AG09319 (cell line): ENCODE results near the gene TFAP2B.

Source experiments
- DNase-seq: peaks from one replicate; pipeline ENCODE4 v3.0.0-alpha.2; 2010; ENCODE audit warnings: low read depth; ENCODE audit errors: extremely low read depth
- CTCF ChIP-seq: IDR thresholded peaks from 2 replicates; pipeline ENCODE4 v1.5.1; 2011; ENCODE audit warnings: low read depth, mild to moderate bottlenecking, inconsistent platforms, low read length, moderate library complexity

TFAP2B gene

DNA sequence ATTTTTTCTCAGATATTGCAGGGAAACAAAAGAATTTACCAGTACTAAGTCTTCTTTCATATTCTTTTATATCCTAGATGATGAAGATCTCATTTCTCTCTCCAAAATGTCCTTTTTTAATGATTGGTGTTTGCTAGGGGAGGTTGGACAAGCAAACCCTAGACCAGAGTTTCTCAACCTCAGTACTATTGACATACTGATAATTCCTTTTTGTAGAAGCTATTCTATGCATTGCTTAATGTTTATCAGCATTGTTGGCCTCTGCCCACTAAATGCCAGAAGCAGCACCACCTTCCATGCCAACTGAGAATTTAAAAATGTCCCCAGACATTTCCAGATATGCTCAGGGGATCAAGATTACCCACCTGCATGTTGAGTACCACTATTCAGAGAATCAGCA is 14.4 kb upstream of the TFAP2B start:
- no peak for DNase-seq
- TF ChIP-seq CTCF: no peak

DNA sequence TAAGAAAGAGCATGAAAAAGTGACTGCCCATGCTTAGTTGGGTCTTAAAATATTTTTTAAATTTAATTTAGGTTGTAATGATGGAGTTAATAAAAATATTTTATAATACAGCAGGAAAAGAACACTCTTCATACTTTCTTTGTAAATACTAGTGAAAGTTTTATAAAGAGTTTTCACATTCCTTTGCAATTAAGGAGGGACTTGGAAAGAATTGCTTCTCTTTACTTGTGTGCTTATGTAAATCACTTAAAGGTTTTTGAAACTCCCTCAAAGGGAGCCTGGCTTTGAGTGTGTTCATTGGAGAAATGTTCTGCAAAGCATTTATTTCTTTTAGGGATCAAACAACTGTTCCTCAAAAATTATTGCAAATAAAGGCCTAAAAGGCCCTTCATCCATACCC is 11.6 kb upstream of the TFAP2B start:
- TF ChIP-seq CTCF: no peak
- DNase-seq: no peak

DNA sequence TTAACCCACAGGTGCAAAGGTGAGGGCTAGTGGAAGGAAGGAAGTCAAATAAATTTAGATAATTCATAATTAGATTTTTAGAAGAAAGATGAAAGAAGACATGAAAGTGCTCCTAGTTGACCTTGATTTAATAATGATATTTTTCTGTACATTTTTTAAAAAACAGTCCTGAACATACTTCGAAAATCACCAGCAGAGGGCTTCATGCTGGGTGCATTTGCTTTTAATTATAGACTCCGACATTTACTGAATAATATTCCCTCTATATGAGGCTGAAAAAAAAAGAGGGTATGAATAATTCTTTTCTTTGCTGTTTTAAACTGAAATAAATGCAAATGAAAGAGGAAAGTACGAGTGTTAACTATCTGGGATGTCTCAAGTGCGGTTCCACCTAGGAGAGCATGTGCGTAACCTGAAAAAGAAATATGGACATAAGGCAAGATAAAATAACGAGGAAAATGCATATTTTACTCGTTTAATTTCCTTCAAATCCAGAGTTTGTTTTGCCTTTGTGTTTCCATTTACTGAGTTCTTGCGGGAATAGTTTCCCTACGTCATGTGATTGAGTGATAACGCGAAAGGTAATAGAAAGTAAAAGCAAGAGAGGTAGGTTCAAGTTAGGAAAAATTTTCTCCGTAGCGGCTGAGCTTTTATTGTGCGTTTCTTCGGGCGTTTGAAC is 3.1 kb upstream of the TFAP2B start:
- TF ChIP-seq CTCF: peak; percentile 42

GRCh38 chr6:50816115-50816675 is 2.5 kb upstream of the TFAP2B start:
- DNase-seq: peak; percentile 16
- peak; percentile 81 for TF ChIP-seq CTCF

More for the DNA sequence above, 3.1 kb upstream of the TFAP2B start:
- no peak for DNase-seq

GRCh38 chr6:50816947-50817645 is 1.6 kb upstream of the TFAP2B start:
- TF ChIP-seq CTCF: no peak
- DNase-seq: no peak

DNA sequence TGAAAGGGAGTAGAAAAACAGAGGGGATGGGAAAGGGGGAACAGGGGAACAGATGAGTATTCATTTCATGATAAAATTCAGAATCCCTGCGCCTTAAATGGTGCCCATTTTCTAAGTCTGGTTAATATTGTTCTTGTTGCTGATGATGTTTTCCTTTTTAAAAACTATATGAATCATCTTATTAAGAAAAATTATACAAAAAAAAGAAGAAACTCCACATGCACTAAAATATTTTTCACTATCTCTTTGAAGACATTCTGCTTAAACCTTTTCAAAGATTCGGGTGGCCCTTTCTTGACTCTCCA is 1.1 kb upstream of the TFAP2B start:
- DNase-seq: no peak
- TF ChIP-seq CTCF: no peak

- no peak for TF ChIP-seq CTCF
- DNase-seq: no peak
These were observed 651 bp upstream of the TFAP2B start for GRCh38 chr6:50818020-50818419.
